ENCODE results near the gene SLC38A3. TPM values are rescaled to one million over a fixed set of nuclear protein-coding genes. Genes with fewer than 3 reads are reported as not detected.

Gene SLC38A3
- total RNA-seq, 1 donor from 2014 or later, result 43.5 TPM

DNA sequence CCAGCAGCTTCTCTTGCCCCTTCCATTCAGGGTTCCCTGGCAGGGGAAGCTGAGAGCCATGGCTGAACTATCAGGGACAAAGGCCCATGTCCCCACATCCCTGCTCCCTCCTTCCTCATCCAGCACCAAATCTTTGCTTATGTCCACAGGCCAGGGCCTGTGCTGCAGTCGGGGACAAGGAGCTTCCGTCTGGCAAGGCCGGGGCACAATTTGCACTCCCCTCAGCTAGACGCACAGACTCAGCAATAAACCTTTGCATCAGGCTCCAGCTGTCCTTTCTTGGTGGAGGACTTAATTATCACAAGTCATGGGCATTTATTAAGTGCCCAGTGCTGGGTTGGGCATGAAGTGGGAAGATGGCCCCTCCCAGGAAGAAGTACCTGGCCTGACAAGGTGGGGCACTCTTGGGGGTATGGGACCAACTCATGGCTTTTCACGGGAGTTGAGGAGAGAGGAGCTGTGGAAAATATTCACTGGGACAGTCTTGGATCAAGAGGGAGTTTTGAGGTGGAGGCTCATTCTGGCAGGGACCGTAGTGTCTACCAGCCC is 8.7 kb upstream of the SLC38A3 start:
- Mint-ChIP-seq H3K27me3 (peaks cover 21% of the 10 kb centered on the region), H3K4me3 (ENCODE audit: low read depth) (no peak overlapping the region), H3K36me3 (ENCODE audit: insufficient read depth) (no peaks in the 10 kb centered on the region), H3K4me1 (ENCODE audit: low read depth) (peaks cover 5% of the 10 kb centered on the region), H3K9me3 (ENCODE audit: low read depth) (no peaks in the 10 kb centered on the region), H3K27ac (peak overlapping the region; percentile 89)
- no peak for DNase-seq (ENCODE audit: low spot score, unreplicated experiment)
- no peak for TF ChIP-seq CTCF (IDR thresholded peaks at IDR 0.05; ENCODE audit: unreplicated experiment)

DNA sequence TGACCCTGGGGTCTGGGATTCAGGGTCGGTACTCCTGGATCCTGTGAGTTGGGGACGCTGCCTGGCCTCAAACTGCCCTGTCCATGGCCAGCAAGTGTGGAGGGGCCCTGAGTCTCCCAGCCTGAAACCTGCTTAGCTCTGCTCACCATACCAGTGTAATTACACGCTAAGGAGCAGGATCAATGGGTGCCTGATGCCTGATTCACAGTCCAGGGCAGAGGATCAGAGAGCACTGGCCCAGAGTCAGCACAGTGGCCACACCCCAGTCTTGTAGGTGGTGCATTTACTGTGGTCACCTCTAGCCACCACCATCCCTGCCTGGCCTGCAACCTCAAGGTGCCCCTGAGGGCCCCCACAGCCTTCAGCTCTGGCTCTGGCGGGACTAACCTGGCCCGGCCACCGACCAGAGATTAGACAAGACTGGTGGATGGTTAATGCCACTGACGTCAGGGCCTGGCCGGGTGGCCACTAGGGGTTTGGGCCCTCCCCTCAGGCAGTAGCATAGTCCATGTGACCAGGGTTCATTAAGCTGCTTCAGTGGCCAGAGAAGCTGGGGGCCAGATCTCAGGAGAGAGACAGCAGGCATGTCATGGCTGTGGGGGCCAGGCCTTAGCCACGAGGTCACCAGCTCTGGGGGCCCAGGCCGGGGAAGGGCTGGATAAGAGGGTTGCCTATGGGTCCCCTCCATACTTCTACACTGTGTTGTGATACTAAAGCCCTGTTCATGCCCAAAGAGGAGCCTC is 3.3 kb upstream of the SLC38A3 start:
- Mint-ChIP-seq H3K4me1 (ENCODE audit: low read depth) (peaks cover 30% of the 10 kb centered on the region), H3K9me3 (ENCODE audit: low read depth) (no peaks in the 10 kb centered on the region), H3K4me3 (ENCODE audit: low read depth) (no peak overlapping the region), H3K36me3 (ENCODE audit: insufficient read depth) (no peaks in the 10 kb centered on the region), H3K27ac (peak overlapping the region; percentile 28), H3K27me3 (peaks cover 18% of the 10 kb centered on the region)
- no peak for DNase-seq (ENCODE audit: low spot score, unreplicated experiment)
- TF ChIP-seq CTCF (IDR thresholded peaks at IDR 0.05; ENCODE audit: unreplicated experiment), result no peak

GRCh38 chr3:50202353-50203112 is 2.5 kb upstream of the SLC38A3 start:
- peaks cover 19% of the 10 kb centered on the region for H3K27me3 Mint-ChIP-seq
- no peak for TF ChIP-seq CTCF (IDR thresholded peaks at IDR 0.05; ENCODE audit: unreplicated experiment)

GRCh38 chr3:50203113-50203808 is 1.8 kb upstream of the SLC38A3 start:
- no peaks in the 10 kb centered on the region for H3K36me3 Mint-ChIP-seq (ENCODE audit: insufficient read depth)
- peak overlapping the region; percentile 63 for H3K27ac Mint-ChIP-seq
- H3K4me3 Mint-ChIP-seq (ENCODE audit: low read depth), result peak overlapping the region; percentile 31
- H3K9me3 Mint-ChIP-seq (ENCODE audit: low read depth), result no peaks in the 10 kb centered on the region
- DNase-seq (ENCODE audit: low spot score, unreplicated experiment), result no peak
- peaks cover 30% of the 10 kb centered on the region for H3K4me1 Mint-ChIP-seq (ENCODE audit: low read depth)
- peaks cover 25% of the 10 kb centered on the region for H3K27me3 Mint-ChIP-seq
- no peak for TF ChIP-seq CTCF (IDR thresholded peaks at IDR 0.05; ENCODE audit: unreplicated experiment)

More at GRCh38 chr3:50202353-50203112, 2.5 kb upstream of the SLC38A3 start:
- no peak for DNase-seq (ENCODE audit: low spot score, unreplicated experiment)
- Mint-ChIP-seq H3K4me3 (ENCODE audit: low read depth) (peak overlapping the region; percentile 31), H3K4me1 (ENCODE audit: low read depth) (peaks cover 30% of the 10 kb centered on the region), H3K27ac (peak overlapping the region; percentile 28), H3K36me3 (ENCODE audit: insufficient read depth) (no peaks in the 10 kb centered on the region), H3K9me3 (ENCODE audit: low read depth) (no peaks in the 10 kb centered on the region)
